KMS-11 (cell line): ENCODE measurements around the gene PHLDB2.

Source experiments
- H2AFZ ChIP-seq: fragments of 200-600 bp; sonication (generic); 2 replicates; pipeline ENCODE4 v1.6.1; 2016; ENCODE audit warnings: antibody characterized with exemption, mixed run types, low read depth
- H3K27ac ChIP-seq: fragments of 200-600 bp; sonication (generic); 2 replicates; pipeline ENCODE4 v1.6.1; 2016; ENCODE audit warnings: mild to moderate bottlenecking, mixed run types
- H3K27me3 ChIP-seq: fragments of 200-600 bp; sonication (generic); 2 replicates; pipeline ENCODE4 v1.6.1; 2017; ENCODE audit warnings: mild to moderate bottlenecking, low read depth, mixed run types, moderate library complexity; ENCODE audit not compliant: insufficient read depth
- H3K36me3 ChIP-seq: fragments of 200-600 bp; sonication (generic); 2 replicates; pipeline ENCODE4 v1.6.1; 2017; ENCODE audit warnings: mild to moderate bottlenecking, mixed run types; ENCODE audit not compliant: insufficient read depth
- H3K4me1 ChIP-seq: fragments of 200-600 bp; sonication (generic); 2 replicates; pipeline ENCODE4 v1.6.1; 2016; ENCODE audit warnings: mild to moderate bottlenecking, low read depth, mixed run types; ENCODE audit not compliant: poor library complexity, severe bottlenecking
- H3K4me2 ChIP-seq: fragments of 200-600 bp; sonication (generic); 2 replicates; pipeline ENCODE4 v1.7.0; 2016; ENCODE audit warnings: mild to moderate bottlenecking, mixed run types
- H3K4me3 ChIP-seq: fragments of 200-600 bp; sonication (generic); IDR thresholded peaks from 2 replicates; pipeline ENCODE4 v1.6.1; 2017; ENCODE audit warnings: low read depth, low read length, mixed read lengths; ENCODE audit not compliant: insufficient read depth
- H3K79me2 ChIP-seq: fragments of 200-600 bp; sonication (generic); 2 replicates; pipeline ENCODE4 v1.6.1; 2016; ENCODE audit warnings: low read depth, mixed run types; ENCODE audit not compliant: insufficient read depth
- H3K9ac ChIP-seq: fragments of 200-600 bp; sonication (generic); 2 replicates; pipeline ENCODE4 v1.6.1; 2016; ENCODE audit warnings: mild to moderate bottlenecking, mixed run types
- H4K20me1 ChIP-seq: fragments of 200-600 bp; sonication (generic); 2 replicates; pipeline ENCODE4 v1.6.1; 2016; ENCODE audit warnings: mild to moderate bottlenecking, mixed run types; ENCODE audit not compliant: insufficient read depth
- CTCF ChIP-seq: fragments of 200-600 bp; sonication (generic); conservative IDR thresholded peaks from 2 replicates; pipeline ENCODE4 v1.6.1; 2017; ENCODE audit warnings: low read depth, mild to moderate bottlenecking, antibody characterized with exemption, low read length, moderate library complexity, mixed read lengths

PHLDB2 gene

GRCh38 chr3:111979434-111980038 is 120.5 kb downstream of the PHLDB2 start:
- Histone ChIP-seq H2AFZ (peak overlapping the region; percentile 84), H3K27ac (peak overlapping the region; percentile 58; the same call in 1 of the 2 replicates), H3K4me2 (peak overlapping the region; percentile 63), H3K9ac (peak overlapping the region; percentile 85), H3K36me3 (no peaks in the 10 kb centered on the region), H3K79me2 (peaks cover 28% of the 10 kb centered on the region; the same call in 1 of the 2 replicates), H3K4me1 (peaks cover 15% of the 10 kb centered on the region), H3K4me3 (no peak overlapping the region), H4K20me1 (no peaks in the 10 kb centered on the region), H3K27me3 (no peaks in the 10 kb centered on the region)
- no peak for TF ChIP-seq CTCF

- TF ChIP-seq CTCF = no peak
- no peaks in the 10 kb centered on the region for H3K36me3 ChIP-seq
- H2AFZ ChIP-seq = no peak overlapping the region
- H4K20me1 ChIP-seq = no peaks in the 10 kb centered on the region
- H3K27ac ChIP-seq = no peak overlapping the region
- H3K4me3 ChIP-seq = no peak overlapping the region
- no peak overlapping the region for H3K9ac ChIP-seq
- H3K4me2 ChIP-seq = no peak overlapping the region
- H3K27me3 ChIP-seq = no peaks in the 10 kb centered on the region
- peaks cover 28% of the 10 kb centered on the region; the same call in 1 of the 2 replicates for H3K79me2 ChIP-seq
- peaks cover 15% of the 10 kb centered on the region for H3K4me1 ChIP-seq
These were observed 121.8 kb downstream of the PHLDB2 start for GRCh38 chr3:111980716-111981456.

GRCh38 chr3:111981457-111981763 is 122.3 kb downstream of the PHLDB2 start:
- Histone ChIP-seq H3K27ac (no peak overlapping the region), H3K79me2 (peaks cover 28% of the 10 kb centered on the region; the same call in 1 of the 2 replicates)
- TF ChIP-seq CTCF = no peak

GRCh38 chr3:111984636-111985298 is 125.7 kb downstream of the PHLDB2 start:
- no peak overlapping the region for H3K4me3 ChIP-seq
- H2AFZ ChIP-seq = no peak overlapping the region
- H4K20me1 ChIP-seq = no peaks in the 10 kb centered on the region
- H3K27ac ChIP-seq = no peak overlapping the region
- H3K9ac ChIP-seq = no peak overlapping the region
- no peak for TF ChIP-seq CTCF
- peaks cover 20% of the 10 kb centered on the region for H3K4me1 ChIP-seq
- H3K36me3 ChIP-seq = no peaks in the 10 kb centered on the region
- H3K4me2 ChIP-seq = no peak overlapping the region
- H3K79me2 ChIP-seq = peaks cover 21% of the 10 kb centered on the region; the same call in 1 of the 2 replicates
- H3K27me3 ChIP-seq = no peaks in the 10 kb centered on the region

More at GRCh38 chr3:111981457-111981763, 122.3 kb downstream of the PHLDB2 start:
- Histone ChIP-seq H2AFZ (no peak overlapping the region), H3K27me3 (no peaks in the 10 kb centered on the region), H3K4me1 (peaks cover 15% of the 10 kb centered on the region), H3K4me3 (no peak overlapping the region), H4K20me1 (no peaks in the 10 kb centered on the region), H3K4me2 (no peak overlapping the region), H3K36me3 (no peaks in the 10 kb centered on the region), H3K9ac (no peak overlapping the region)
